ENCODE measurements around the gene TIMM17A. TPM values are rescaled to one million over a fixed set of nuclear protein-coding genes. Genes with fewer than 3 reads are reported as not detected.

The TIMM17A gene
- total RNA-seq, 1 donor from 2014 or later = 76.5 TPM

Small RNAs within 50 kb of the gene (microRNA-seq; reads per million reads assigned to microRNA genes)
- gene MIR6740 = not detected

Other genes starting within 250 kb of the TIMM17A start
- gene IPO9, start 126.3 kb upstream of the TIMM17A start, total RNA-seq = 17.2 TPM
- 162 TPM for gene SHISA4, start 66.6 kb upstream of the TIMM17A start, total RNA-seq
- 9.6 TPM for gene LMOD1, start 9.0 kb upstream of the TIMM17A start, total RNA-seq
- gene RNPEP, start 27.1 kb downstream of the TIMM17A start, total RNA-seq = 15.4 TPM
- gene ELF3, start 55.1 kb downstream of the TIMM17A start, total RNA-seq = 0.65 TPM
- gene GPR37L1, start 167.4 kb downstream of the TIMM17A start, total RNA-seq = 0.05 TPM
- gene ARL8A, start 189.2 kb downstream of the TIMM17A start, total RNA-seq = 69.5 TPM
- gene PTPN7, start 205.1 kb downstream of the TIMM17A start, total RNA-seq = 0.27 TPM
- gene LGR6, start 238.3 kb downstream of the TIMM17A start, total RNA-seq = 3.9 TPM

Data from Right ventricle myocardium superior (tissue), 1 donor.